C4-2B (cell line): ENCODE results near the gene STXBP5L.

Source experiments
- CTCF ChIP-seq: fragments of 450-650 bp; conservative IDR thresholded peaks from 2 replicates; pipeline ENCODE4 v1.5.1; 2017; ENCODE audit warnings: mild to moderate bottlenecking
- ZFX ChIP-seq: fragments of 450-650 bp; IDR thresholded peaks from 2 replicates; pipeline ENCODE4 v1.6.1; 2017

GRCh38 chr3:121096953-121097352 lies 188.9 kb downstream of the STXBP5L start:
- no peak for TF ChIP-seq CTCF
- TF ChIP-seq ZFX, result no peak
